Keratinocyte (primary cell): ENCODE measurements around the gene UBE2E1. TPM values are rescaled to one million over a fixed set of nuclear protein-coding genes. Genes with fewer than 3 reads are reported as not detected.

ENCODE experiments used
- DNase-seq: peaks from one replicate; pipeline ENCODE4 v3.0.0-alpha.2; 2011; ENCODE audit warnings: low read depth, missing footprints, low spot score
- FAIRE-seq: peaks from 2 replicates; lab custom pipeline; 2011; peaks lifted over from hg19 to GRCh38; lab: Jason Lieb, UNC
- H2AFZ ChIP-seq: 2 replicates; pipeline ENCODE4 v1.6.0; 2012; ENCODE audit warnings: low read length, control low read depth, inconsistent platforms; ENCODE audit not compliant: control insufficient read depth
- H3K27ac ChIP-seq: 2 replicates; pipeline ENCODE4 v1.5.1; 2011; ENCODE audit warnings: low read length; ENCODE audit not compliant: control insufficient read depth, insufficient read depth
- H3K27me3 ChIP-seq: 3 replicates; pipeline ENCODE4 v1.6.0; 2011; ENCODE audit warnings: low read length; ENCODE audit not compliant: control insufficient read depth, insufficient read depth; ENCODE audit errors: extremely low read depth
- H3K36me3 ChIP-seq, 2 experiments: 2 replicates in 1 of 2; 3 replicates in 1 of 2; pipeline ENCODE4 v1.5.1; 2011; ENCODE audit warnings: low read length in 2 of 2, mild to moderate bottlenecking in 1 of 2; ENCODE audit not compliant: control insufficient read depth in 2 of 2, insufficient read depth in 2 of 2; ENCODE audit errors: extremely low read depth in 1 of 2
- H3K4me1 ChIP-seq: 3 replicates; pipeline ENCODE4 v1.5.1; 2011; ENCODE audit warnings: low read length; ENCODE audit not compliant: control insufficient read depth, insufficient read depth; ENCODE audit errors: extremely low read depth
- H3K4me2 ChIP-seq: 3 replicates; pipeline ENCODE4 v1.6.0; 2011; ENCODE audit warnings: low read depth, low read length; ENCODE audit not compliant: control insufficient read depth, insufficient read depth; ENCODE audit errors: extremely low read depth
- H3K4me3 ChIP-seq, 3 experiments: fragments of 200-600 bp in 1 of 3; sonication (generic) in 1 of 3; 2 replicates in 2 of 3; 3 replicates in 1 of 3; pipeline ENCODE4 v1.5.1; 2011 to 2016; ENCODE audit warnings: low read length in 3 of 3, mild to moderate bottlenecking in 3 of 3, control low read depth in 2 of 3, inconsistent platforms in 1 of 3, low read depth in 1 of 3, mixed read lengths in 1 of 3, mixed run types in 1 of 3, moderate library complexity in 1 of 3; ENCODE audit not compliant: control insufficient read depth in 2 of 3, insufficient read depth in 2 of 3; ENCODE audit errors: extremely low read depth in 1 of 3
- H3K79me2 ChIP-seq: 2 replicates; pipeline ENCODE4 v1.6.0; 2012; ENCODE audit warnings: low read length; ENCODE audit not compliant: control insufficient read depth, insufficient read depth
- H3K9ac ChIP-seq: 3 replicates; pipeline ENCODE4 v1.6.0; 2011; ENCODE audit warnings: low read length; ENCODE audit not compliant: control insufficient read depth, insufficient read depth; ENCODE audit errors: extremely low read depth
- H3K9me1 ChIP-seq: 3 replicates; pipeline ENCODE4 v1.6.0; 2011; ENCODE audit warnings: low read length; ENCODE audit not compliant: control insufficient read depth, insufficient read depth; ENCODE audit errors: extremely low read depth
- H3K9me3 ChIP-seq: 2 replicates; pipeline ENCODE4 v1.5.1; 2012; ENCODE audit warnings: low read depth, low read length; ENCODE audit not compliant: control insufficient read depth
- H4K20me1 ChIP-seq: 3 replicates; pipeline ENCODE4 v1.6.0; 2011; ENCODE audit warnings: low read length; ENCODE audit not compliant: control insufficient read depth, insufficient read depth; ENCODE audit errors: extremely low read depth
- EZH2 ChIP-seq: IDR thresholded peaks from one replicate; pipeline ENCODE4 v1.6.1; 2012; ENCODE audit warnings: inconsistent platforms, mild to moderate bottlenecking, low read length, moderate library complexity
- dilution Hi-C: fragments of 300-500 bp; cut with MboI; formaldehyde crosslinking; loops from one replicate; pipeline ENCODE4 v1.7.0; 2020; ENCODE audit warnings: low sequenced_read_pairs; ENCODE audit not compliant: extremely low pct_ligation_motif_present
- polyA plus RNA-seq, 5 experiments: library from polyadenylated mRNA; depleted of rRNA in 3 of 5; stranded (reverse) in 3 of 5; stranded (forward) in 1 of 5; unstranded in 1 of 5; fragments of >200 nt; gene quantifications; 1 replicate in 1 of 5; 2 replicates in 3 of 5; 3 replicates in 1 of 5; pipeline versions ENCODE4 v1.2.1 to v1.2.3, GENCODE V29; 2011 to 2012; ENCODE audit warnings: missing spikeins in 2 of 5, low read depth in 1 of 5, low replicate concordance in 1 of 5
- TF ChIP-seq, protein P1 (sequence below), 3 experiments: IDR thresholded peaks in 1 of 3; conservative IDR thresholded peaks in 1 of 3; optimal IDR thresholded peaks in 1 of 3; 2 replicates in 2 of 3; 3 replicates in 1 of 3; pipeline versions ENCODE3 to v1.5.1; 2011; ENCODE audit warnings: low read length in 3 of 3, mild to moderate bottlenecking in 3 of 3, moderate library complexity in 2 of 3, control low read depth in 1 of 3, inconsistent platforms in 1 of 3; ENCODE audit not compliant: insufficient read depth in 2 of 3; ENCODE audit errors: extremely low read depth in 1 of 3

The UBE2E1 gene
- polyA plus RNA-seq, 1 donor (not counting 4 experiments of a cell fraction or from before 2014, with no cell fraction given): 205 TPM

- dilution Hi-C loops: no loop called here
- H3K9me1 ChIP-seq: no peaks in the 10 kb centered on the region
- no peaks in the 10 kb centered on the region for H3K27me3 ChIP-seq
- H3K9me3 ChIP-seq: no peaks in the 10 kb centered on the region
- peaks cover 2% of the 10 kb centered on the region for H3K4me1 ChIP-seq
- no peak overlapping the region for H3K4me2 ChIP-seq
- no peak for DNase-seq
- H3K4me3 ChIP-seq: no peak overlapping the region
- H3K27ac ChIP-seq: no peak overlapping the region
- TF ChIP-seq, protein P1, sequence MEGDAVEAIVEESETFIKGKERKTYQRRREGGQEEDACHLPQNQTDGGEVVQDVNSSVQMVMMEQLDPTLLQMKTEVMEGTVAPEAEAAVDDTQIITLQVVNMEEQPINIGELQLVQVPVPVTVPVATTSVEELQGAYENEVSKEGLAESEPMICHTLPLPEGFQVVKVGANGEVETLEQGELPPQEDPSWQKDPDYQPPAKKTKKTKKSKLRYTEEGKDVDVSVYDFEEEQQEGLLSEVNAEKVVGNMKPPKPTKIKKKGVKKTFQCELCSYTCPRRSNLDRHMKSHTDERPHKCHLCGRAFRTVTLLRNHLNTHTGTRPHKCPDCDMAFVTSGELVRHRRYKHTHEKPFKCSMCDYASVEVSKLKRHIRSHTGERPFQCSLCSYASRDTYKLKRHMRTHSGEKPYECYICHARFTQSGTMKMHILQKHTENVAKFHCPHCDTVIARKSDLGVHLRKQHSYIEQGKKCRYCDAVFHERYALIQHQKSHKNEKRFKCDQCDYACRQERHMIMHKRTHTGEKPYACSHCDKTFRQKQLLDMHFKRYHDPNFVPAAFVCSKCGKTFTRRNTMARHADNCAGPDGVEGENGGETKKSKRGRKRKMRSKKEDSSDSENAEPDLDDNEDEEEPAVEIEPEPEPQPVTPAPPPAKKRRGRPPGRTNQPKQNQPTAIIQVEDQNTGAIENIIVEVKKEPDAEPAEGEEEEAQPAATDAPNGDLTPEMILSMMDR (optimal IDR thresholded peaks at IDR 0.05 in 1 of 3, IDR thresholded peaks at IDR 0.05 in 1 of 3, conservative IDR thresholded peaks at IDR 0.05 in 1 of 3; ENCODE audit: extremely low read depth in 1 of 3, insufficient read depth in 2 of 3, low read length in 3 of 3): no peak
- TF ChIP-seq EZH2: no peak
- FAIRE-seq: no peak
- H4K20me1 ChIP-seq: no peaks in the 10 kb centered on the region
- no peak overlapping the region for H2AFZ ChIP-seq
- H3K79me2 ChIP-seq: peaks cover 2% of the 10 kb centered on the region
- H3K36me3 ChIP-seq: peaks cover 0 to 8% of the 10 kb centered on the region in 2 experiments
- H3K9ac ChIP-seq: no peak overlapping the region
Observed at GRCh38 chr3:23885210-23885609, 79.5 kb downstream of the UBE2E1 start.

DNA sequence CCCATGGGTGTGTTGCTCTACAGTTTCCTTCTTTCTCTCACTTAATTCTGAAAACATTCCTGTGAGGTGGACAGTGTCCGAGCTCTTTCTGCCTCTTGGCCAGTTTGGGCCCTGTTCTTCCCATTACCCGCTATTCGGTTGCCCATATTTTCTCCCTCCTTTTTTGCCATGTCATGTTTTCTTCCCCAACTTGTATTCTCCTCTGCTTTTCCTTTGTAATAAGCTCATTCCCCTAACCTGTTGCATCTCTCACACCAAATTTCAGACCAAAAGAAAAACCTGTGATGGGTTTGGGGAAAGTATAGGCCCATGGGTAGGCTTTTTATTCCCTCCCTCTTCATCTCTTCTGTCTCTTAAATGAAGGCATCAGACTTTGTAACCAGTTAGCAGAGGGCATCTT, 80.6 kb downstream of the UBE2E1 start:
- FAIRE-seq: no peak
- peaks cover 2% of the 10 kb centered on the region for H3K4me1 ChIP-seq
- DNase-seq: no peak
- H3K27me3 ChIP-seq: no peaks in the 10 kb centered on the region
- no peaks in the 10 kb centered on the region for H3K9me1 ChIP-seq
- no peak overlapping the region for H2AFZ ChIP-seq
- H3K79me2 ChIP-seq: peaks cover 2% of the 10 kb centered on the region
- no peak overlapping the region for H3K27ac ChIP-seq
- H4K20me1 ChIP-seq: no peaks in the 10 kb centered on the region
- no peak for TF ChIP-seq EZH2
- TF ChIP-seq, protein P1 (optimal IDR thresholded peaks at IDR 0.05 in 1 of 3, IDR thresholded peaks at IDR 0.05 in 1 of 3, conservative IDR thresholded peaks at IDR 0.05 in 1 of 3; ENCODE audit: extremely low read depth in 1 of 3, insufficient read depth in 2 of 3, low read length in 3 of 3): no peak
- H3K36me3 ChIP-seq: peaks cover 0 to 8% of the 10 kb centered on the region in 2 experiments
- dilution Hi-C loops: no loop called here
- H3K4me3 ChIP-seq: no peak overlapping the region
- no peaks in the 10 kb centered on the region for H3K9me3 ChIP-seq
- no peak overlapping the region for H3K4me2 ChIP-seq
- H3K9ac ChIP-seq: no peak overlapping the region
